ENCODE measurements around the gene CNTNAP2.

DNA sequence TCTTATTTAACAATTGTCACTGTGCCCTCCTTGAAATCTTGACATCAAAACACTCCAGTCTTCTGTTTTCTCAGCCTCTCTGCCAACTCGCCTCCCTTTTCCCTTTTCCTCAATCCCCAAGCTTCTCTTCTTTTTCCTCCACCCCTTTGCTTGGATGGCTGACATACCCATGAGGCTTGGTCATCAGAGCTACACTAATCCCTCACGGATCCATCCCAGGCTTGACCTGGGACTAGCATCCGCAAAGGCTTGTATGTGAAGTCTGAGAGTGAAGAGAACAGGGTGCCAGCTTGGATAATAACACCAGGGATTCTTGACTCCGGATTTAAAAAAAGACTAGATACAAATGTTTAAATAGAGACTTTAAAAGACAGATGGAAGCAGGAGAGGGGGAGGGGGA lies 2045.2 kb downstream of the CNTNAP2 start:
- TF ChIP-seq RAD21 (IDR thresholded peaks at IDR 0.05 in 1 of 2, conservative IDR thresholded peaks at IDR 0.05 in 1 of 2; ENCODE audit: low read depth in 2 of 2, low read length in 2 of 2) (no peak), TCF12 (IDR thresholded peaks at IDR 0.05; ENCODE audit: low read depth, low read length) (no peak), SAP30 (IDR thresholded peaks at IDR 0.05; ENCODE audit: insufficient read depth, insufficient replicate concordance, low read length) (no peak), EZH2 (IDR thresholded peaks at IDR 0.05; ENCODE audit: low read depth, low read length, severe bottlenecking) (no peak), POLR2A (IDR thresholded peaks at IDR 0.05; ENCODE audit: control extremely low read depth in 1 of 2, low read depth in 2 of 2, low read length in 2 of 2) (no peak)
